ENCODE measurements around the gene MNT. TPM values are rescaled to one million over a fixed set of nuclear protein-coding genes. Genes with fewer than 3 reads are reported as not detected.
A peak's percentile ranks its signal among the peaks of the same experiment; 100 is the strongest.

MNT gene, protein sequence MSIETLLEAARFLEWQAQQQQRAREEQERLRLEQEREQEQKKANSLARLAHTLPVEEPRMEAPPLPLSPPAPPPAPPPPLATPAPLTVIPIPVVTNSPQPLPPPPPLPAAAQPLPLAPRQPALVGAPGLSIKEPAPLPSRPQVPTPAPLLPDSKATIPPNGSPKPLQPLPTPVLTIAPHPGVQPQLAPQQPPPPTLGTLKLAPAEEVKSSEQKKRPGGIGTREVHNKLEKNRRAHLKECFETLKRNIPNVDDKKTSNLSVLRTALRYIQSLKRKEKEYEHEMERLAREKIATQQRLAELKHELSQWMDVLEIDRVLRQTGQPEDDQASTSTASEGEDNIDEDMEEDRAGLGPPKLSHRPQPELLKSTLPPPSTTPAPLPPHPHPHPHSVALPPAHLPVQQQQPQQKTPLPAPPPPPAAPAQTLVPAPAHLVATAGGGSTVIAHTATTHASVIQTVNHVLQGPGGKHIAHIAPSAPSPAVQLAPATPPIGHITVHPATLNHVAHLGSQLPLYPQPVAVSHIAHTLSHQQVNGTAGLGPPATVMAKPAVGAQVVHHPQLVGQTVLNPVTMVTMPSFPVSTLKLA
- total RNA-seq (2013), result 17.5 TPM
- 10 to 100 TPM in 1 of 3 donors, 1 to 10 TPM in 1, under 1 TPM in 1; 0.28 to 42.4 (median 1.3) TPM for polyA plus RNA-seq
- 43.4 and 57.5 TPM in 2 replicates for polyA minus RNA-seq
- total RNA-seq, result 5.8 to 57.5 (median 26.5) reads per million in 11 experiments

DNA sequence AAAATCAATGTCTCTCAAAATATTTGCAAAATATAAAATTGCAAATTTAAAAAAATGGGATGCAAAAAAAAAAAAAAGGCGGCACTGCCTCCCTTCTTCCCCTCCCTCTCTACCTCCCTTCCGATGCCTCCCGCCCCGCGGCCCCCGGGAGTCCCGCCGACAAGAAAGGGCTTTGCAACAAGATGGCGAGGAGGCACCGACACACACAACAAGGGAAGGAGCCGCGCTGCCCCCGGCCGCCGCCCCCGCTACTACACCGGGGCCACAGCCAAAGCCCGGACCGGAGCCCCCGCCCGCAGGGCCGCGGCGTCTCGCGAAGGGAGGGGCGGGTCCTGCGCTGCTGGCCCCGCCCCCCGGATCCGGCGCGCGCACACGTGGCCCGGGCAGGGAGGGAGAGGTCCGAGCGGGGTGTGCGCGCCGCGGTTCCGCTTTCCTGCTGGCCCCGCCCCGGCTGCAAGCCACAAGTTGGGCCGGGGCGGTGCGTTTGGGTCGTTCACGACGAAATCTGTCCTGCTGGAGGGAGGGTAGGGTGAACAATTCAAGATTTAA, at the start of gene MNT:
Gene MNT (minus strand): TSS at position 184 of the 549 bp plus-strand sequence. CDS start 348 bp downstream, outside the sequence.
- peaks cover 62% of the 10 kb centered on the region for H3K4me1 Mint-ChIP-seq
- peaks cover 0 to 9% (median 0%) of the 10 kb centered on the region in 3 donors for H3K27me3 Mint-ChIP-seq (ENCODE audit: low read depth in 3 of 3)
- H3K27ac Mint-ChIP-seq, result peak within 1 kb of the TSS; percentile 99 to 100 (median 100)
- H3K4me1 ChIP-seq (ENCODE audit: control insufficient read depth in 1 of 2, insufficient read depth in 2 of 2, low read length in 2 of 2), result peaks cover 68 to 73% of the 10 kb centered on the region in 2 donors
- WGBS (ENCODE audit: insufficient coverage), result 0% methylated on average over 49 of the region's 51 CpGs
- DNase-seq, result peak; percentile 90 to 96 (median 94)
- H3K36me3 Mint-ChIP-seq, result peaks cover 7 to 14% of the 10 kb centered on the region in 2 donors
- no peaks in the 10 kb centered on the region for H3K27me3 ChIP-seq (ENCODE audit: control insufficient read depth in 2 of 2, insufficient read depth in 2 of 2, low read length in 2 of 2)
- H3K27ac ChIP-seq (ENCODE audit: low read depth in 1 of 2, low read length in 2 of 2), result peak within 1 kb of the TSS; percentile 96 to 100
- peaks cover 40% of the 10 kb centered on the region for H3K79me2 ChIP-seq (ENCODE audit: insufficient read depth, low read length)
- peak within 1 kb of the TSS; percentile 97 for H3K4me2 ChIP-seq (replicated peaks; ENCODE audit: extremely low read depth, low read length, poor library complexity, severe bottlenecking)
- peak within 1 kb of the TSS; percentile 90 to 98 (median 95) for H3K4me3 ChIP-seq (replicated peaks in 1 of 3; ENCODE audit: low read depth in 2 of 3, low read length in 3 of 3)
- intact Hi-C loops (cut with micrococcal nuclease), result loop anchor here (1.0 kb wide), 1 partner anchor 9 kb away; no protein-coding TSS in a partner anchor
- peaks cover 19% of the 10 kb centered on the region for H4K20me1 ChIP-seq (ENCODE audit: insufficient read depth, low read length)
- peaks cover 0 to 5% (median 0%) of the 10 kb centered on the region in 7 donors for H3K9me3 Mint-ChIP-seq
- no peaks in the 10 kb centered on the region for H3K36me3 ChIP-seq (replicated peaks in 1 of 2; ENCODE audit: control insufficient read depth in 1 of 2, insufficient read depth in 2 of 2, low read length in 2 of 2)
- TF ChIP-seq, protein P1, sequence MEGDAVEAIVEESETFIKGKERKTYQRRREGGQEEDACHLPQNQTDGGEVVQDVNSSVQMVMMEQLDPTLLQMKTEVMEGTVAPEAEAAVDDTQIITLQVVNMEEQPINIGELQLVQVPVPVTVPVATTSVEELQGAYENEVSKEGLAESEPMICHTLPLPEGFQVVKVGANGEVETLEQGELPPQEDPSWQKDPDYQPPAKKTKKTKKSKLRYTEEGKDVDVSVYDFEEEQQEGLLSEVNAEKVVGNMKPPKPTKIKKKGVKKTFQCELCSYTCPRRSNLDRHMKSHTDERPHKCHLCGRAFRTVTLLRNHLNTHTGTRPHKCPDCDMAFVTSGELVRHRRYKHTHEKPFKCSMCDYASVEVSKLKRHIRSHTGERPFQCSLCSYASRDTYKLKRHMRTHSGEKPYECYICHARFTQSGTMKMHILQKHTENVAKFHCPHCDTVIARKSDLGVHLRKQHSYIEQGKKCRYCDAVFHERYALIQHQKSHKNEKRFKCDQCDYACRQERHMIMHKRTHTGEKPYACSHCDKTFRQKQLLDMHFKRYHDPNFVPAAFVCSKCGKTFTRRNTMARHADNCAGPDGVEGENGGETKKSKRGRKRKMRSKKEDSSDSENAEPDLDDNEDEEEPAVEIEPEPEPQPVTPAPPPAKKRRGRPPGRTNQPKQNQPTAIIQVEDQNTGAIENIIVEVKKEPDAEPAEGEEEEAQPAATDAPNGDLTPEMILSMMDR (IDR thresholded peaks at IDR 0.05), result no peak
- H3K9me3 ChIP-seq (replicated peaks in 1 of 2; ENCODE audit: control insufficient read depth in 1 of 2, insufficient read depth in 1 of 2, low read length in 2 of 2), result no peaks in the 10 kb centered on the region
- H2AFZ ChIP-seq (ENCODE audit: insufficient read depth, low read depth, low read length, poor library complexity, severe bottlenecking), result peak within 1 kb of the TSS; percentile 54
- H3K4me3 Mint-ChIP-seq, result peak within 1 kb of the TSS; percentile 99
- peak within 1 kb of the TSS; percentile 100 for H3K9ac ChIP-seq (ENCODE audit: insufficient read depth, low read length, poor library complexity, severe bottlenecking)

DNA sequence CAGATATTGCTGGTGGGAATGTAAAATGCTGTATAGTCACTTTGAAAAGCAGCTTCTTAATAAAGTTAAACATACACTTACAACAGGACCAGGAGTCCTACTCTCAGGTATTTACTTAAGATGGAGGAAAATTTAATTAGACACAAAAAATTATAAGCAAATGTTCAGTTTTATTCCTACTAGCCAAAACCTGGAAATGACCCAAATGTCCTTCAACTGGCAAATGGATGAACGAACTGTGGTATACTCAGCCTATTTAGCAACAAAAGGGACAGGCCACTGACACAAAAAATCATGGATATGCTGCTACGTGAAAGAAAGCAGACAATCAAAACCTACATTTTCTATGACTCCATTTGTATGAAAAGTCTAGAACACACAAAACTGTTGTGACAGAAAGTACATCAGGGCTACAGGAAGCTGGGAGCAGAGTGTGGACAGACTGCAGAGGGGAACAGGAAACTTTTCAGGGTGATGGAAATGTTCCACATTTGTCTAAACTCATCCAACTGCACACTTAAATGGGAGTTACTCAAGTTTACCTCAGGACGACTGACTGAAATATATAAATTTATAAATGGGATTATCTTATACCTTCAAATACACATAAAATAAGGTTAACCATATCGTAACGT, 49.3 kb upstream of the MNT start:
- peaks cover 21% of the 10 kb centered on the region for H3K4me1 Mint-ChIP-seq
- intact Hi-C loops (cut with micrococcal nuclease), result no loop called here
- H3K27ac ChIP-seq (ENCODE audit: low read depth in 1 of 2, low read length in 2 of 2), result peak overlapping the region in 1 of 2 donors; percentile 29
- H3K9me3 Mint-ChIP-seq, result peaks cover 0 to 10% (median 3%) of the 10 kb centered on the region in 7 donors
- H3K27me3 ChIP-seq (ENCODE audit: control insufficient read depth in 2 of 2, insufficient read depth in 2 of 2, low read length in 2 of 2), result no peaks in the 10 kb centered on the region
- peaks cover 0 to 3% of the 10 kb centered on the region in 2 donors for H3K9me3 ChIP-seq (replicated peaks in 1 of 2; ENCODE audit: control insufficient read depth in 1 of 2, insufficient read depth in 1 of 2, low read length in 2 of 2)
- H4K20me1 ChIP-seq (ENCODE audit: insufficient read depth, low read length), result no peaks in the 10 kb centered on the region
- TF ChIP-seq, protein P1 (IDR thresholded peaks at IDR 0.05), result no peak
- peaks cover 0 to 12% of the 10 kb centered on the region in 2 donors for H3K36me3 ChIP-seq (replicated peaks in 1 of 2; ENCODE audit: control insufficient read depth in 1 of 2, insufficient read depth in 2 of 2, low read length in 2 of 2)
- no peaks in the 10 kb centered on the region for H3K27me3 Mint-ChIP-seq (ENCODE audit: low read depth in 3 of 3)
- no peak overlapping the region for H3K9ac ChIP-seq (ENCODE audit: insufficient read depth, low read length, poor library complexity, severe bottlenecking)
- H3K4me3 ChIP-seq (replicated peaks in 1 of 3; ENCODE audit: low read depth in 2 of 3, low read length in 3 of 3), result no peak overlapping the region
- no peak overlapping the region for H2AFZ ChIP-seq (ENCODE audit: insufficient read depth, low read depth, low read length, poor library complexity, severe bottlenecking)
- peaks cover 20 to 30% of the 10 kb centered on the region in 2 donors for H3K36me3 Mint-ChIP-seq
- peak overlapping the region in 3 of 7 donors; percentile 46 to 75 (median 51) for H3K27ac Mint-ChIP-seq
- no peaks in the 10 kb centered on the region for H3K79me2 ChIP-seq (ENCODE audit: insufficient read depth, low read length)
- DNase-seq, result no peak
- peaks cover 0 to 17% of the 10 kb centered on the region in 2 donors for H3K4me1 ChIP-seq (ENCODE audit: control insufficient read depth in 1 of 2, insufficient read depth in 2 of 2, low read length in 2 of 2)
- no peak overlapping the region for H3K4me2 ChIP-seq (replicated peaks; ENCODE audit: extremely low read depth, low read length, poor library complexity, severe bottlenecking)
- WGBS (ENCODE audit: insufficient coverage), result no CpG with 5 or more reads among the region's 5 CpGs
- H3K4me3 Mint-ChIP-seq, result no peak overlapping the region

Data from CD14-positive monocyte (primary cell).